Activated naive CD8-positive, alpha-beta T cell treated with anti-CD3 and anti-CD28 coated beads, Interleukin-2, amount 10 ng/mL, durations not matched to agents 7 days and 5 days (primary cell): ENCODE results near the gene ARHGAP26. TPM values are rescaled to one million over a fixed set of nuclear protein-coding genes. Genes with fewer than 3 reads are reported as not detected.
A peak's percentile ranks its signal among the peaks of the same experiment; 100 is the strongest.

Source experiments
- ATAC-seq: fragments of 150-1000 bp; cut with Tn5 transposase; one replicate; pipeline ENCODE4 v1.10.0; 2021; ENCODE audit warnings: low read depth, moderate library complexity
- POLR2A ChIA-PET: fragments of 350-600 bp; sonication (Branson Sonifier 250); formaldehyde crosslinking; loops from one replicate; lab custom pipeline; 2021; ENCODE audit warnings: antibody characterized with exemption; lab: Charles Lee
- DNase-seq: peaks from one replicate; pipeline ENCODE4 v3.0.0; 2021
- H3K27ac Mint-ChIP-seq: one replicate; pipeline ENCODE4 v1.8.0; 2022; ENCODE audit warnings: mild to moderate bottlenecking, mixed read lengths
- H3K27me3 Mint-ChIP-seq: one replicate; pipeline ENCODE4 v1.8.0; 2022; ENCODE audit warnings: mild to moderate bottlenecking, moderate library complexity, mixed read lengths
- H3K36me3 Mint-ChIP-seq: one replicate; pipeline ENCODE4 v1.8.0; 2021; ENCODE audit warnings: mild to moderate bottlenecking, mixed read lengths
- H3K4me1 Mint-ChIP-seq: one replicate; pipeline ENCODE4 v1.8.0; 2021; ENCODE audit warnings: mixed read lengths
- H3K4me3 Mint-ChIP-seq: one replicate; pipeline ENCODE4 v1.8.0; 2022; ENCODE audit warnings: mild to moderate bottlenecking, moderate library complexity, mixed read lengths
- H3K9me3 Mint-ChIP-seq: one replicate; pipeline ENCODE4 v1.8.0; 2021; ENCODE audit warnings: mixed read lengths
- total RNA-seq, 2 experiments: library from RNA; stranded (reverse); gene quantifications; one replicate each; pipeline ENCODE4 v1.2.3, GENCODE V29; 2021

The ARHGAP26 gene
- total RNA-seq, 2 experiments from 2014 or later = 30.6 to 32.0 TPM

DNA sequence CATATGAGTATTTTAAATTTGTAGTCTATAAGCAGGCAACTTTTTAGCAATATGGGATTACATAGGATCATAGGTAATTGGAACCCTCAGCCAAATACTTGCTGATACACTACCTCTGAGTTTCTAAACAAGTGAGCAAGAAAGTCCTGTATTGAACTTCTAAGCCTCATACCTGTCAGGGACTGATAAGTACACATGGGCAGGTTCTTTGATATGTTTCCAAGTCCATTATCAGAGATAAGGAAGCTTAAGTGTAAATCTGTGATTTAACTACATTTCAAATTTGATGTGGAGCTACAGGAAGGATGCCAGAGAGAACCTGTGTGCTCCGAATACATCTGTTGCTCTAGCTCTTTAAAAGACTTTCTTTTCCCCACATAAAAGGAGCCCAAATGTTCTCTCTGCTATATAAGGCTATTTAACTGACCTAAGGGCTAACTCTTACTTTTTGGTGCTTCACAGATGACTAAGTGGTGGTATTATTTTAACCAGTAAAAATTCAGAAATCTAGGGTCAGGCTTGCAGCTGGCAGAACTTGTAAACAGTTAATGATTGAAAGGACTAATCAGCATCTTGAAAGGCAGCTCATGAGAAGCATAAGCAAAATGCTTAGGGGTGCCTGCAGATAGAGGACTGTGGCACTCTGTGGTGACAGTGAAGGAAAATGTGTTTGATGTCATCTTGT, 404.7 kb downstream of the ARHGAP26 start:
- Mint-ChIP-seq H3K4me3 (no peak overlapping the region), H3K9me3 (no peaks in the 10 kb centered on the region), H3K4me1 (peaks cover 2% of the 10 kb centered on the region), H3K36me3 (peaks cover 11% of the 10 kb centered on the region), H3K27me3 (no peaks in the 10 kb centered on the region), H3K27ac (no peak overlapping the region)
- POLR2A ChIA-PET = no interaction called here
- DNase-seq (no peak), ATAC-seq (no peak)

DNA sequence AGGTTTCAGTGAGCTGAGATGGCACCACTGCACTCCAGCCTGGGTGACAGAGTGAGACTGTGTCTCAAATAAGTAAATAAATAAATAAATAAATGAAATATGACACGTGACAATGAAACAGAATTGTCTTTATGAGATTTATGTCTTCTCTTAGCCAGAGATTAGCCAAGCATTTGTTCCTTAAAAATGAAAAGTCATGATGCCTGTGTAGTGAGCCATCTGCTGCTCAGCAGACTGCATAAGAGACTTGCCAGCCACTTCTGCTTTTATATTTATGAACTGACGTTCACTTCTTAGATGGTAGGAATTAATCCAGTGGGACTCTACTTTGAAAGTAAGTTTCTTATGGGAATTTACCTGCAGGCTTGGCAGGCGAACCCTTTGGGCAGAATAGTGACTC, 405.9 kb downstream of the ARHGAP26 start:
- ATAC-seq = no peak
- Mint-ChIP-seq H3K27me3 (no peaks in the 10 kb centered on the region), H3K36me3 (peaks cover 17% of the 10 kb centered on the region), H3K4me1 (peaks cover 2% of the 10 kb centered on the region), H3K9me3 (peaks cover 2% of the 10 kb centered on the region), H3K4me3 (no peak overlapping the region), H3K27ac (no peak overlapping the region)
- DNase-seq = no peak
- POLR2A ChIA-PET = no interaction called here

DNA sequence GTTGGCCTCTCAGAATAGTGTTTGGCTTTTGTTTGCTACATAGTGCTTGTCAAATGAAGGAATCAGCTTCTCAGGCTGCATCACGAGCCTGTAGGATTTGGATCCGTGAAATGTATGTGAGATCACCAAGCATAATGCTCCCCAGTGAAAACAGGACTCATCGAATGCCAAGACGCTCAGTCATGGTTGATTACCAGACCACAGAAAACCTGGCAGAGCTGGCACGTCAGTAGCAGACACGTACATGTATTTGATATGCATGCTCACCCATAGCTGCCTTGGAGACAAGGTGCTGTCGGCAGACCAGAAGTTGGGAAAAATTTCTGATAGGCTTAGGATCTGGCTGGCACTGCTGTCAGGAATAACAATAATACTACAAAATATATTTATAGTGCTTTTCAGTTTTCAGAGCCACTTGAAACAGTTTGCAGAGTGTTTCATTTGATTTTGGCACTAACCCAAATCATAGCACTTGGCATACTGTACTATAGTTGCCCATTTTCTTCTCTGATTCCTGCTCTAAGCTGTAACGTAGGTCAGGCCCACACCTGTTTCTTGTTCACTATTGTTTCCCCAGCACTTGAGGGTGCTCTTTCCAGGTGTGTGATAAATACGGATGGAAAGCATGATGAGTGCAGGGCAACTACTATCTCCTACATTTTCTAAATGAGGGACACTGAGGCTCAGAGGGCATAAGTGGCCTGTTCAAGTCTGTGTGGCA, 407.2 kb downstream of the ARHGAP26 start:
- peaks cover 2% of the 10 kb centered on the region for H3K9me3 Mint-ChIP-seq
- ATAC-seq (no peak), DNase-seq (no peak)
- peaks cover 2% of the 10 kb centered on the region for H3K4me1 Mint-ChIP-seq
- H3K36me3 Mint-ChIP-seq = peaks cover 20% of the 10 kb centered on the region
- no peaks in the 10 kb centered on the region for H3K27me3 Mint-ChIP-seq
- H3K4me3 Mint-ChIP-seq = no peak overlapping the region
- no peak overlapping the region for H3K27ac Mint-ChIP-seq
- POLR2A ChIA-PET = no interaction called here

DNA sequence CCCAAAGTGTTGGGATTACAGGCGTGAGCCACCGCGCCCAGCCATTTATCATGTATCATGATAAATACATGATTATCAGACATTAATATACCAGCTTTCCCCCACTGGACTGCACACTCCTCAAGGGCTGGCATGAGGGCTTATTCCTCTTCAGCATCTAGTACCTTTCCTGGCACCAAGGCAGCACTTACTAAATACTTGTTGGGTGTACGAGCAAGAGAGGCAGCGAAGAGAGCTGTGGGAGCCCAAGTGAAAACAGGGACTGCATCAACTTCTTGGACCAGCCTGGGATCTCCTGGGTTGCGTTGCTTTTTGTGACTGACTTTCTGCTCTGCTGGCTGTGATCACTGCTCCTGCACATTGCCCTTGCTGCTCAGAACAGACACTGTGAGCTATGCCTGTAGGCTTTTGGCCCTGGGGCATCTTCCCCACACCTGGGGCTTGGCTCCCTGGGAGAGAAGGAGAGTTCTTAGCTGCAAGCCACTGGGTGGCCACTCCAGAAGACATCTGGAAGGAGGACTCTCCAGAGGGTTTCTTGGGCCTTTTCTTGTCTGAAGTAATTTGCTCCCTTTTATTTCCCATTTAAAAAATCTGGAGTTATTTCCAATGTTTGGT, 409.1 kb downstream of the ARHGAP26 start:
- H3K4me3 Mint-ChIP-seq = no peak overlapping the region
- no peak overlapping the region for H3K27ac Mint-ChIP-seq
- peaks cover 16% of the 10 kb centered on the region for H3K36me3 Mint-ChIP-seq
- POLR2A ChIA-PET = no interaction called here
- peaks cover 9% of the 10 kb centered on the region for H3K4me1 Mint-ChIP-seq
- peaks cover 2% of the 10 kb centered on the region for H3K9me3 Mint-ChIP-seq
- no peak for DNase-seq
- no peak for ATAC-seq
- H3K27me3 Mint-ChIP-seq = no peaks in the 10 kb centered on the region

DNA sequence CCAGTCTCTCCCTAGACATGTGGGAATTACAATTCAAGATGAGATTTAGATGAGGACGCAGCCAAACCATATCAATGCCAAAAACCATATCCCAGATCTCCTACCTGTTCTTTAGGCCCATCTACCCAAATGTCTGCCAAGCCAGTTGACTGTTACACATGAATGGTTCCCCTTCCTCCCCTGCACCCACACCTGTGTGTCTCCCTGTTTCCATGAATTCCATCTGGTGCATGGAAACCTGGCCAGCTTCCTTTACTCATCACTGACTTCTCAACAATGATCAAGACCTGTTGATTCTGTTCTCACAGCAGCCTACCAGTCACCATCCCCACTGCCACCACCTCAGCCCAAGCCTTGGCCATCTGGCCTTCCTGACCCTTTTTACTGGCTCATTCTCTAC, 410.6 kb downstream of the ARHGAP26 start:
- DNase-seq (no peak), ATAC-seq (no peak)
- no peak overlapping the region for H3K27ac Mint-ChIP-seq
- H3K4me3 Mint-ChIP-seq = no peak overlapping the region
- peaks cover 2% of the 10 kb centered on the region for H3K9me3 Mint-ChIP-seq
- no peaks in the 10 kb centered on the region for H3K27me3 Mint-ChIP-seq
- peaks cover 15% of the 10 kb centered on the region for H3K36me3 Mint-ChIP-seq
- POLR2A ChIA-PET = no interaction called here
- peaks cover 7% of the 10 kb centered on the region for H3K4me1 Mint-ChIP-seq

DNA sequence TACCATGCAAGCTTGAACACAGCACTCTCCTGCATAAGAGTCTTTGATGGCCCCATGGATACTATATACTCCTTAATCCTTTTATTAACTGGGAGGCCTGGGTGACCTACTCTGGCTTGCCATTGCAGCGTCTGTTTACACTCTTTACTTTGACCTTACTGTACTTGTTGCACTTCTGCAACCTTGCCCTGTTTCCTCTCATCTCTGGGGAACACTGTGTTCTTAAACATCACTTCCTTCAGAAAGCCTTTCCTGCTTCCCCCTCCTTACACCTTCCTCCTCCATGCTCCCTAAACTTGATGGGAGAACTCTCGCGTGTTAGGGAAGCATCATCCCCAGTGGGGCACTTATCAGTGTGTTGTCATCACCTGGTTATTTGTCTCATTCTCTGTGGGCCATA, 411.0 kb downstream of the ARHGAP26 start:
- Mint-ChIP-seq H3K27ac (no peak overlapping the region), H3K9me3 (peaks cover 2% of the 10 kb centered on the region), H3K4me1 (peaks cover 7% of the 10 kb centered on the region), H3K4me3 (no peak overlapping the region), H3K36me3 (peaks cover 15% of the 10 kb centered on the region), H3K27me3 (no peaks in the 10 kb centered on the region)
- POLR2A ChIA-PET = no interaction called here
- no peak for DNase-seq
- no peak for ATAC-seq

DNA sequence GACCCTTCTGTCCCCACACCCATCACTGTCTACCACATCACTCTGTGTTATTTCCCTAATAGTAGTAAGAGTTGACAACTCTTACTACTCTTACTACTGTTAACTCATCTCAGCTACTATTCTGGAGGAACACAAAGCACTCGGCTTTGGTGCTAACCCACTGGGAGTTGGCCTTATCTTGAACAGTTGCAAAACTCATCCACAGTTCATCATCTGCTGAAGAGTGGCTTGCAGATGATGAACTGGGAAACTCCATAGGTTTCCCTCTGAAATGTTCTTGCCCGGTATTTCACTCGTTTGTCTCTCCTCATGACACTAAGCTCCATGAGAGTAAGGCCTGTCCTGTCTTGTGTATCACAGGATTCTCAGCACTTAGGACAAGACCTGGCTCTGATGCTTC, 411.9 kb downstream of the ARHGAP26 start:
- Mint-ChIP-seq H3K36me3 (peaks cover 15% of the 10 kb centered on the region), H3K9me3 (peaks cover 2% of the 10 kb centered on the region), H3K4me1 (peaks cover 10% of the 10 kb centered on the region), H3K4me3 (no peak overlapping the region), H3K27me3 (no peaks in the 10 kb centered on the region), H3K27ac (no peak overlapping the region)
- ATAC-seq = no peak
- POLR2A ChIA-PET = no interaction called here
- DNase-seq = no peak

DNA sequence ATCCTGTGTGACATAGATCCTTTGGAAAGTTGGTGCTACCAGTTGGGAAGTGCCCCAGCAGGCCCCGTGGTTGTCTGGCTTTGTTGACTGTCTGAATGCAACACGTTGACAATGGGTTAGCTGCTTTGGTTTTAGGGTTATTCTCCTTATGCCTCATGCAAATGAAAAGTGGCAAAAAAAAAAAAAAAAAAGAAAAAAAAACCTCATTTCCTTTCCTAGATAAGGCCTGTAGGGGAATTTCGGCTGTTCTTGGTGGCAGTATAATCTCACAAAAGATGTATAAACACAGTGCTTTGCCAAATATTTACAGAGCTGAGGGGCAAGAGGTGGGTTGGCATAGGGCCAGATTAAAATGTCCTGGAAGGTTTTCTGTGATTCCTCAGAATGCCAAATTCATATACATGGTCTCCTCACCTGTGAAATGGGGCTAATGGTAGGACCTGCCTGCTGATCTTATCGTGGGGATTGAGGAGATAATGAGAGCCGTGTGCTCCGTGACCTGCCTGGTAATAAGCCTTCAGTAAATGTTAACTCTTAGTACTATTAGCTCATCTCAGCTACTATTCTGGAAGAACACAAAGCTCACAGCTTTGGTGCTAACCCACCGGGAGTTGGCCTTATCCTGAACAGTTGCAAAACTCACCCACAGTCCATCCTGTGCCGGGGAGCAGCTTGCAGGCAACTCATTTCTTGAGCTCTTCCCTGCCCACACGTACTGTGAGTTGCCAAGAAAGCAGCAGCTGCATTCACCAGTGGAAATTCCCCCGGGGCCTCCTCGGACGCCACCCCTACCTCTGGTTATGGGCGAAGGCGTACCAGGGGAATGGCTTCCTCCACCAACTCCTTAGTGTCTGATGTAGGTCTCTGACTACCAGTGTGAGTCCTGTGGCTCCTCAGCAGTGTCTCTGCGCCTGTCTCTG, 413.0 kb downstream of the ARHGAP26 start:
- H3K36me3 Mint-ChIP-seq = peaks cover 19% of the 10 kb centered on the region
- H3K9me3 Mint-ChIP-seq = peaks cover 2% of the 10 kb centered on the region
- H3K27me3 Mint-ChIP-seq = no peaks in the 10 kb centered on the region
- no peak overlapping the region for H3K4me3 Mint-ChIP-seq
- ATAC-seq = no peak
- H3K4me1 Mint-ChIP-seq = peaks cover 10% of the 10 kb centered on the region
- DNase-seq = no peak
- H3K27ac Mint-ChIP-seq = peak overlapping the region; percentile 17
- POLR2A ChIA-PET = interaction anchor here (0.6 to 0.7 kb wide), 2 partner anchors 65 to 74 kb away, joined by 3 to 5 read pairs; no protein-coding TSS in a partner anchor

DNA sequence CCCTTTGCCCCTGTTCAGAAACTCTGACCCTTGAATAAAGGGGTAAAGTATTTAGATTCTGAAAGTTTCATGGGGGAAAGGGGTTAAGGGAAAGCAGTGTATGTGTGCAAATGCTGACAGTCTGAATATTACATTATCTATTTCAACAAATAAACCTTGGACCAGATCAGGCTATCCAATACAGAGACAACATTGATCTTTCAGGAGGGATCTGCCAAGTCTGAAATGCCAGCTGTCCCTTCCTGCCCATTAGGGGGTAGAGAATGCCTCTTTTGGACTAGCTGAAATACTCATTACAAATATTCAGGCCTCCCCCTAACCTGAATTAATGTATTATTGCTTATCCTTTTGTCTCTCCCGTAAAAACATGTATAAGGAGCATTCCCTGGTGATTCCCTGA, 413.8 kb downstream of the ARHGAP26 start:
- no peak for ATAC-seq
- Mint-ChIP-seq H3K27ac (no peak overlapping the region), H3K4me3 (no peak overlapping the region), H3K4me1 (peaks cover 10% of the 10 kb centered on the region), H3K9me3 (peaks cover 2% of the 10 kb centered on the region), H3K27me3 (no peaks in the 10 kb centered on the region), H3K36me3 (peaks cover 23% of the 10 kb centered on the region)
- DNase-seq = no peak
- POLR2A ChIA-PET = no interaction called here

DNA sequence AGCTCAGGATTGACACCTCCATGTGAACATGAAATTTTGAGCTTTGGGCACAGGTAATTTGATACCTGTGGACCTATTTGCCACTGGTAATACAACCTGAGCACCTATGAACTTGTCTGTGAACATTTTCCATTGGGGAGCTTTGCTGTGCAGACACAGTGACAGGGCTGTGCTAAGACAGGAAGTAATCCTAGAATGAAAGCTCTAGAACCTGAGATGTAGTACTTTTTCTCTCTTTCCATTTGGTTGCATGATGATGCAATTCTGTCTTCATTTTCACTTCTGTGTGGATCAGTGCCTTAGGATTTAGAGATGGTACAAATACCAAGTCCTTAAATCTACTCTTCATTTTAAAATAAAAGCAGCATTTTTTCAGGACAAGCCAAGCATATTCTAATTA, 416.4 kb downstream of the ARHGAP26 start:
- no peak overlapping the region for H3K4me3 Mint-ChIP-seq
- no peak for DNase-seq
- H3K9me3 Mint-ChIP-seq = peaks cover 9% of the 10 kb centered on the region
- POLR2A ChIA-PET = no interaction called here
- no peak overlapping the region for H3K27ac Mint-ChIP-seq
- peaks cover 23% of the 10 kb centered on the region for H3K36me3 Mint-ChIP-seq
- peaks cover 10% of the 10 kb centered on the region for H3K4me1 Mint-ChIP-seq
- H3K27me3 Mint-ChIP-seq = no peaks in the 10 kb centered on the region
- ATAC-seq = peak; percentile 77

DNA sequence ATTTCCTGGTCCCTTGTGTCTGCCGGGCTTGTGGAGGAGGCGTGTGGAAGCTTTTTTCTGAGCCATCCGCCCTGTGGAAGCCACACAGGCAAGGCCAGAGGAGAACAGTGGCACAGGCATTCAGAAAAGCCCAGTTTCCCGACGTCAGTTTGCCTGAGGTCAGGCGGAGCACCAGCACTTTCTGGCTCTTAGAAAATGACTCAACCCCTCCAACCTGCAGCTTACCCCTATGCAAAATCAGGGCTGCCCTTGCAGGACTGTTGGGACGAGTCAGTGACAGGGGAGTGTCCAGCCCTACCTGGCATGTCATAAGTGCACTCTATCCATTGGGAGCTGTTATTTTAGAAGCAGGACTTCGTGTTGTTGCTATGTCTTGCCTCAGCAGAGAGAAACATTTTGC, 417.3 kb downstream of the ARHGAP26 start:
- POLR2A ChIA-PET = no interaction called here
- no peak for ATAC-seq
- peaks cover 10% of the 10 kb centered on the region for H3K4me1 Mint-ChIP-seq

DNA sequence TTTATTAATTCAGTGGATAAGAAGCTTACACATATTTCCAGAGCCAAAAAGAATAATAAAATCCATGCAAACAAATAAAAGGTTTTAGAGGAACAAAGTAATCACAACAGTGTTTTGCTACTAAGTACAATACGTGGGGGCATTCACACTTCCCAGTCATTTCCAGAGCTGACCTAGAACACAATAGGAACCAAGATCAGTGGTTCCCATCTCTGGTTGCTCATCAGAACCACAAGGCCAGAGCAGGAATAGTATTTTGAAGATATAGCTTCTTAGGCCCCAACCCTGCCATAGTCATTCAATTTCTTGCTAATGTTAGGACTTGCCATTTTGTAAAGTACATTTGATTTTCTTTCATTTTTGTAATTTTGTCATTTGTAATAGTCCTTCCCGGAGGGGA, 417.9 kb downstream of the ARHGAP26 start:
- POLR2A ChIA-PET = no interaction called here
- peaks cover 13% of the 10 kb centered on the region for H3K9me3 Mint-ChIP-seq
- ATAC-seq (no peak), DNase-seq (no peak)
- peaks cover 8% of the 10 kb centered on the region for H3K4me1 Mint-ChIP-seq
- H3K27me3 Mint-ChIP-seq = no peaks in the 10 kb centered on the region
- no peak overlapping the region for H3K4me3 Mint-ChIP-seq
- peaks cover 23% of the 10 kb centered on the region for H3K36me3 Mint-ChIP-seq
- no peak overlapping the region for H3K27ac Mint-ChIP-seq

More for the DNA sequence above, 417.3 kb downstream of the ARHGAP26 start:
- H3K4me3 Mint-ChIP-seq = no peak overlapping the region
- H3K36me3 Mint-ChIP-seq = peaks cover 23% of the 10 kb centered on the region
- no peak for DNase-seq
- H3K9me3 Mint-ChIP-seq = peaks cover 13% of the 10 kb centered on the region
- no peaks in the 10 kb centered on the region for H3K27me3 Mint-ChIP-seq
- H3K27ac Mint-ChIP-seq = no peak overlapping the region

DNA sequence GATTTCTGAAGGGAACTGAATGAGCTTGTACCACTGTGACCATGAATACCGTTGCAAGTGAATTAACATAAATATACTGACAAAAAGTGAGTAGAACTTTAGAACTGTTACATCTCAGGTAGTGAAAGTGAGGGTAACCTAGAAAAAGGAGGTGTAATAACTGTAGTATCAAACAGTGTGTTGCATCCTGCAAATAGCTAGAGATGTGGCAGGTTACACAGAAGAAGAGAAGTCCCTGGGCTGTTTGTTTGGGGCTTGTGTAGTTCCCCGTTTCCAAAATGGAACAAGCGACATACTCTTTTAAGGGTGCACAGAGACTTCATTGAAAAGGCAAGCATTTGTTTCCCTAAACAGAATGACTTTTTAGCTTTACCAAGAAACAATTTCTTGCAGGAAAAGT, 418.5 kb downstream of the ARHGAP26 start:
- no peak for DNase-seq
- H3K4me3 Mint-ChIP-seq = no peak overlapping the region
- peaks cover 13% of the 10 kb centered on the region for H3K9me3 Mint-ChIP-seq
- ATAC-seq = no peak
- no peak overlapping the region for H3K27ac Mint-ChIP-seq
- peaks cover 4% of the 10 kb centered on the region for H3K4me1 Mint-ChIP-seq
- POLR2A ChIA-PET = interaction anchor here (0.6 kb wide), 1 partner anchor 158 kb away, joined by 3 read pairs; no protein-coding TSS in a partner anchor
- peaks cover 23% of the 10 kb centered on the region for H3K36me3 Mint-ChIP-seq
- no peaks in the 10 kb centered on the region for H3K27me3 Mint-ChIP-seq
